GM12891 (cell line): Measurements from ENCODE around the gene MPV17L.

Experiments used
- POLR2A ChIP-seq: IDR thresholded peaks from 2 replicates; pipeline ENCODE4 v1.6.1; 2011; ENCODE audit warnings: low read depth, low read length, control low read depth
- POLR2AphosphoS5 ChIP-seq: IDR thresholded peaks from 2 replicates; pipeline ENCODE4 v1.6.1; 2011; ENCODE audit warnings: low read depth, low read length, control low read depth
- POU2F2 ChIP-seq: IDR thresholded peaks from 2 replicates; pipeline ENCODE4 v1.6.1; 2011; ENCODE audit warnings: low read depth, mild to moderate bottlenecking, control low read depth, low read length, moderate library complexity

DNA sequence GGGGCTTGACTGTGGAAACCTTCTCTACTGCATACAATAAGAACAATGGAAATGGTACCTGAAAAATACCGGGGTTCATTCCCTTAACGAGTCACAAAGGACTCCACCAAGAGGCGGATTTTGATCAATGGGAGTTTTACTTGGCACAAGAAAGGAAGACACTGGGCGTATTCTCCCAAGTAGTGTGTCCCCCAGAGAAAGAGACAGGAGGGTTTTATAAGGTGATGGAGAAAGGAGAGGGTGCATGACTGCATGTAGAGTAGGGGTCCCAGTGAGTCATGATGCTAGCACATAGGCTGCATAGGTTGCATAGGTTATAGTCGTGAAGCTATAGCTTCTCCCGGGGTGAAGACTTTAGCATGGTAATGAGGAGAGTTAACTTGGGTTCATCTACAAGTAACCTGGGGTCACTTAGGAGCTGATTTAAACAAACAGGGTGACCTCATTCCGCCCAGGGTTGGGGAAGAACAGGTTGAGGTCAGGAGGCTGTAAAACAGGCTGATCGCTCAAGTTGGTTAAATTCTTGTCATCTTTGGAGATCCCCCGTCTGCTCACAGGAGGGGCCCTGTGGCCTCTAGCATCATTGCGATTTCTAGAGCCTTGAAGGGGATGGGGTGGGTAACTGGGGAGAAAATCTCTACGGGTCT lies 1.5 kb downstream of the MPV17L start:
- no peak for TF ChIP-seq POLR2A
- no peak for TF ChIP-seq POLR2AphosphoS5
- TF ChIP-seq POU2F2, result no peak
